22Rv1 (cell line): ENCODE data around the gene ZNF488.

Experiments
- ZFX ChIP-seq: fragments of 450-650 bp; IDR thresholded peaks from 2 replicates; pipeline ENCODE4 v1.6.1; 2017; ENCODE audit warnings: antibody characterized with exemption, borderline replicate concordance
- TF ChIP-seq, protein P1 (sequence below): fragments of 450-650 bp; IDR thresholded peaks from 2 replicates; pipeline ENCODE4 v1.5.1; 2017; ENCODE audit warnings: mild to moderate bottlenecking

- TF ChIP-seq ZFX = no peak
- TF ChIP-seq, protein P1, sequence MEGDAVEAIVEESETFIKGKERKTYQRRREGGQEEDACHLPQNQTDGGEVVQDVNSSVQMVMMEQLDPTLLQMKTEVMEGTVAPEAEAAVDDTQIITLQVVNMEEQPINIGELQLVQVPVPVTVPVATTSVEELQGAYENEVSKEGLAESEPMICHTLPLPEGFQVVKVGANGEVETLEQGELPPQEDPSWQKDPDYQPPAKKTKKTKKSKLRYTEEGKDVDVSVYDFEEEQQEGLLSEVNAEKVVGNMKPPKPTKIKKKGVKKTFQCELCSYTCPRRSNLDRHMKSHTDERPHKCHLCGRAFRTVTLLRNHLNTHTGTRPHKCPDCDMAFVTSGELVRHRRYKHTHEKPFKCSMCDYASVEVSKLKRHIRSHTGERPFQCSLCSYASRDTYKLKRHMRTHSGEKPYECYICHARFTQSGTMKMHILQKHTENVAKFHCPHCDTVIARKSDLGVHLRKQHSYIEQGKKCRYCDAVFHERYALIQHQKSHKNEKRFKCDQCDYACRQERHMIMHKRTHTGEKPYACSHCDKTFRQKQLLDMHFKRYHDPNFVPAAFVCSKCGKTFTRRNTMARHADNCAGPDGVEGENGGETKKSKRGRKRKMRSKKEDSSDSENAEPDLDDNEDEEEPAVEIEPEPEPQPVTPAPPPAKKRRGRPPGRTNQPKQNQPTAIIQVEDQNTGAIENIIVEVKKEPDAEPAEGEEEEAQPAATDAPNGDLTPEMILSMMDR = no peak
Measured at GRCh38 chr10:47410271-47410670, 26.2 kb upstream of the ZNF488 start.
